HG03460 (cell line): ENCODE measurements around the gene BTN2A1.
A peak's percentile ranks its signal among the peaks of the same experiment; 100 is the strongest.
"Not testable (repeated sequence)": the region's sequence is repeated elsewhere in the genome, so short reads cannot be mapped to it uniquely, and the experiment has no call there.

Experiments
- ATAC-seq: cut with Tn5 transposase; IDR thresholded peaks from one replicate; pipeline ENCODE4 v1.9.1; 2021; ENCODE audit not compliant: unreplicated experiment

Gene BTN2A1

GRCh38 chr6:26432627-26433201 lies 25.0 kb upstream of the BTN2A1 start:
- no peak for ATAC-seq

DNA sequence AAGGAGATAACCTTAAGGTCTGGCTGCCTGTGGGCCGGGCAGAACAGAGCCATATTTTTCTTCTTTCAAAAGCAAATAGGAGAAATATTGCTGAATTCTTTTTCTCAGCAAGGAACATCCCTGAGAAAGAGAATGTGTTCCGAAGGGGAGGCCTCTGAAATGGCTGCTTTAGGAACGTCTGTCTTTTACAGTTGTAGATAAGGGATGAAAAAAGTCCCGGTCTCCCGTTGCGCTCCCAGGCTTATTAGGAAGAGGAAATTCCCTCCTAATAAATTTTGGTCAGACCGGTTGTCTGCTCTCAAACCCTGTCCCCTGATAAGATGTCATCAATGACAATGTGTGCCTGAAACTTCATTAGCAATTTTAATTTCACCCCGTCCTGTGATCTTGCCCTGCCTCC lies 24.1 kb upstream of the BTN2A1 start:
- ATAC-seq = not testable (repeated sequence)

DNA sequence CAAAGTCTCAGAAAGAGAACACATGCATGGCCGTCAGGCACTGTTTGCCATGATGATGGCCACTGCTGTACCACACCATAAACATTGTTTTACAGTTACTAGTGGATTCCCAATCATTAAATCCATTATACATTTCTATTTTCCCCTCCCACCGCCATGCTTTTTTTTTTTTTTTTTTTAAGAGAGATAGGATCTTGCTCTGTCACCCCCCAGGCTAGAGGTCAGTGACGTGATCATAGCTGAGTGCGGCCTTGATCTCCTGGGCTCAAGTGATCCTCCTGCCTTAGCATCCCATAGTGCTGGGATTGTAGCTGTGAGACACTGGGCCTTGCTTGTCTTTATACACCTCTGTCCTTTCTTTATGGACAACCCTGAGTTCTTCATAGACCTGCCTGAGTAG lies 21.7 kb upstream of the BTN2A1 start:
- ATAC-seq = no peak

DNA sequence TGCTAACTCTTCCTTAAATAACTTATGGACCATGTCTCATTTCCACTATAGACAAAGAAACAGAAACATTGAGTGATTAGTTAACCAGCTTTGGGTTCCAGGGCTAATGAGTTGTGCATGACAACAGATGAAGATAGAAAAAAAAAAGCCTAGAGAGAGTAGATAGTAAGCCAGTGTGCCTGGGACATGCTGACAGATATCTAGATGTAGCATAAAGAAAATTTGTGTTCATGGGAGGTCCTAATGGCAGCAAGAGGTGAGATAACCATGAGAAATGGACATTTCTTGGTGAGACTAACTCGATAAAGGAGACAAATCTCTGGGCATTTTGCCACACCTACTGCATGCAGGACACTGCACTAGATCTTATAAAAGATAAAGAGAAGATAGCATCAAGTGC lies 20.2 kb upstream of the BTN2A1 start:
- no peak for ATAC-seq

DNA sequence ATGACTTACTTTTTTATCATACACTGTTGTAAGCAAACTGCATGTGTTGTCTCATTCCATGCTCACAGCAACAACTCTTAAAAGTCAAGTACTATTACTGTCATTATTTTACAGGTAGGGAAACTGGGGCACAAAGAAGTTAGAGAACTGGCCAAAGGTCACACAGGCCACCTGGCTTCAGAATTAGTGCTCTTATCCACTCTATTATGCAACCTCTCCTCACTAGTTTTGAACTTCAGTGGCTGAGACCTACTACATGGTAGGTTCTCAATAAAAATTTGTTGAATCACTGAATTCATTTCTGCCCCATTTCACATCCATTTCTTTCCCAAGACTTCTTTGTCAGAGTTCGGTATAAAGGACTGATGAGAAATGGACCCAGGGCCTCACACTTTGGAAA lies 19.8 kb upstream of the BTN2A1 start:
- no peak for ATAC-seq

DNA sequence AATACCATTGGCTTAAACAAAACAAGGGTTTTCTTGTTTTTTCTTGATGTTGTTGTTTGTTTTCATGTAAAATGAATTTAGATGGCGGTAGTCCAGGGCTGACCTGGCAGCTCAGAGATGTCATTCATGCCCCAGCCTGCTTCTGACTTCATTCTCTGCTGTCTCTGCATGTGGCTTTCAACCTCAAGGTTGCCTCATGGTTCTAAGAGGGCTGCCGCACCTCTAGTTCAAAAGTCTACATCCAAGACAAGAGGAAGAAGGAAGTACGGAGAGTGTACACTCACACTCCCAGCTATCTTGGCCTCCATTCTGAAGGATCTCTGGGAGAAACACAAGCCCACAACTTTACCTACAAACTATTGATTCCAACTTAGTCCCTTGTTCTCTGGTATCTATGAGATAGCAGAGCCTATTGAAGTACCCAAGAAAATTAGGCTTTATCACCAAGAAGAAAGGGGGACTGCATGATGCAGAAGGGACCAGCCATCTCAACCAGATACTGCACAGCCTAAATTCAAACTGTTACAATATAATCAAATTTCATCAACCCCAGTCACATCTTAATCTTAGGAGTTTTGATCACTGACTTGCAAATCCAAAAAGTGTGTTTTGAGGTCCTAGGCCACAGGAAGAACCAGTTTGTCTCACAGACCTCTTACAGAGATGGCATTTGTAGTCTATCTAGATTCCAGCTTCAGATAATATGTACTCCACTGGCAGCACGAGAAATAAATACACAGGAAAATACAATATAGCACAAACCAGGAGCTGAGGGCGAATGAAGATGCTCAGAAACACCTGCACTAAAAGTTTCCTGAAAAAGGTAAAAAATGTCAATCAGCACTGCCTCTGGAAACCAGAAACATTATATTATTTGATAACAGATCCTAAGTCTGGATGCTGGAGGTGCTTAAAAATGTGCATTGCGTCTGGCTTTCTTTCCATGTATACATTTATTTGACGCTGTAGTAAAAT lies 18.3 kb upstream of the BTN2A1 start:
- no peak for ATAC-seq

GRCh38 chr6:26440977-26441358 lies 16.8 kb upstream of the BTN2A1 start:
- no peak for ATAC-seq

DNA sequence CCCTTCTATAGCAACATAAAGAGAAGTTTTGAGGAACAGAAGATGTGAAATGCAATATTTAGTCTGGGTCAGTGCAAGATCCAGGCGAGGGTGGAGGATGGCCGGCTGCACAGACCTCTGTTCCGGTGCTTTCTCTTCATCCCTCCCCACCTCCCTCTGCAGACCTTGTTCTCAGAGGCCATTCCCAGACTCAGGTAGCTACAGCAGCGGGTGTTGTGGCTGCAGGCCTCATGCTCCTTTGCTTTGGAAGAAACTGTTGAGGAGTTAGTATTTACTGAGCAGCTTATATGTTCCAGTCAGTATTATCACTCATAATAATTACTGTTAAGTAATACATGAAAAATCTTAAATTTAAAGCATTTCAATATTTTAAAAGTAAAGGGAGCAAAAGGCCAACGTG lies 15.8 kb upstream of the BTN2A1 start:
- no peak for ATAC-seq

DNA sequence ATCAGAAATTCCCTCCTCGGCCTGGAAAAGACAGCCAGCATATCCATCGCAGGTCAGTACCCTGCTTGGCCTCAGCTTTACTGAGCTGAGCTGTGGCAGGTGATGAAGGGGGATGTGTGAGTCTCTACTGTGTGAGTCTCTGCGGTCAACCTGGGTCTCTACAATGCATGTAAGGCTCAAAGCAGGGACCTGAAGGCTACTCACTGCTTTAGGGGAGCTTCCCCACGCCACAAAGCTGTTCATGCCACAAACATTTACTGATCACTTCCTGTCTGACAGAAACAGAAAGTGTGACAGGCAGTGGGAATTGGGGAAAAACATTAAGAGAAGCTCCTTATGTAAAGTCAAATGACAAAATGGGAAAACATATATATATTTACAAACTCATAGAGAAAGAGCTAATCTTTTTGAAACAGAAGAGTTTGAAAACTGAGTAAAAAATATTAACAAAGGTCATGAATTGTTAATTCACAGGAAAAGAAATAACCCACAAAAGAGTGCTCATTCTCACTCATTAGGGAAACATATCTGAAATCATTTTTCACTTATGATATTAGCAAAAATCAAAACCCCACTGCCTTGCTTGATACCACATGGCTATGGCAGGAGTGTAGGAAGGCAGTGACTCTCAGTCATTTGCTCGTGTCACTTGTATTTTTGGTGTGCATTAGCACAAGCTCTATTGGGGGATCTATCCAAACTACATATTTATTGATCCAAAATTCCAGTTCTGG lies 11.7 kb upstream of the BTN2A1 start:
- ATAC-seq = peak; percentile 85

DNA sequence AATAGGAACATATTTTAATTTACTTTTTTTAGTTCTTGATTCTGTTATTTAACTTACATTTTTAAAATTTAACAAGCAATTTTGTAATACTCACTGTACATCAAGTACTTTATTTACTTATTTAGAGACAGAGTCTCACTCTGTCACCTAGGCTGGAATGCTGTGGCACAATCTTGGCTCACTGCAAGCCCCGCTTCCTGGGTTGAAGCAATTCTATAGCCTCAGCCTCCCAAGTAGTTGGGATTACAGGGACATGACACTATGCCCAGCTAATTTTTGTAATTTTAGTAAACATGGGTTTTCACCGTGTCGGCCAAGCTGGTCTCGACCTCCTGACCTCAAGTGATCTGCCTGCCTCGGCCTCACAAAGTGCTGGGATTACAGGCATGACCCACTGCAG lies 10.5 kb upstream of the BTN2A1 start:
- no peak for ATAC-seq

DNA sequence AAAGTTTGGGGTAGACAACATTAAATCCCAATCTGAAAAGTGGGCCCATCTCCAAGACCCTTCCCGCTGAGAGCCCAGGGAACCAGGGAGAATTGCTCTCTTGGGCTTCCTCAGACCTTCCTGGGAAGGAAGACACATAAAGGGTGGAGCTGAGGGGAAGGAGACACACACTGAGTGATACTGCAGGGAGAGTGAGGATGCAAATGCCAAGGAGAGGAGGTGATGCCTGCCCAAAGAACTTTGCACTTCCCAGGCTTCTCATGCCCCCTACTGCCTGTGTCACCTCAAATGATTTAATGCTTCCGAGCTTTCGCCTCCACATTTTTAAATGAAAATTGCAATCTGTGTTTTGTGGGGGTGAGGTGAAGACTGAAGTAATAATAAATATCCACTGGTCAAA lies 7.5 kb upstream of the BTN2A1 start:
- no peak for ATAC-seq

GRCh38 chr6:26452631-26453235 lies 5.0 kb upstream of the BTN2A1 start:
- ATAC-seq = no peak

DNA sequence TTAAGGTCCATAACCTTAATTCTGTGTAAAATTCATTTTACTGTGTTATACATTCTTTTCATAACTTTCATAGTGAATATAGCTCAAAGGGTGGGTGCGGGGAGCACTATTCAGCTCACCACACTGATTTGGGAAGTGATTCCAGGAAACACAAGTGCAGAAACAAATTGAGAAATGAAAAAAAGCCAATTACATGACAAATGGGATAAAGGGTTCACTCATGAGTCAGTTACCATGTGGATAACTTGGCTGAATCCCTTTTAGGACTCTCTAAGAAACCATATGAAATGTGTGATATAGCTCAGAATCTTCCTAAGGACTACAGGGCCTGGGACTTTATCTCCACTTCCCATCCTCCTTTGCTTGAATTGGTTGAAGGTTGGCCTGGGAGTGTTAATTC lies 3.1 kb upstream of the BTN2A1 start:
- no peak for ATAC-seq

DNA sequence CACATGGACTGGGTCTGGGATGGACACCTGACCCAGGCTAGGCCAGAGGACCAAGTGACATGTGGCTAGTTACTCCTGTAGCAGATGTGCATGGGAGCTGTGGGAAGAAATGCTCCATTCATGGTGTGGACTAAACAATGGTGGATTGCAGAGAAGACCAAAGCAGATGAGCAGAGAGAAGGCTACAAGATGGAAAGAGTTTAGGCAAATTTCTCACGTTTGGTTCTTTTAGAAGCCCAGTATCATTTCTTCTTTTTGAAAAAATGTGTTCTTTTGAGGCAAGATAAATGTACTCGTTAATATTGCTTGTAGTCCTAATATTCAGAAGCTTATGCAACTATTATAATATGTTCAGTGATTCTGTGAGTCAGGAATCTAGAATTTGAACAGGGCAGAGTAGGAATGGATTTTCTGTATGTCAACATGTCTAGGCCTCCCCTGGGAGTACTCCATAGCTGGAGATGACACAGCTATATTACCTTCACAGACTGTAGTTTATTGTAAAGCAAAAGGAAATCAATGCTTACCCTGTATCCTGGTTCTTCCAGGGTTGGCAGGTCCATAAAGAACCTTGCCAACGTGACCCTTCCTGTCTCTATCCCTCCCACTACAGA lies 2.3 kb upstream of the BTN2A1 start:
- no peak for ATAC-seq

DNA sequence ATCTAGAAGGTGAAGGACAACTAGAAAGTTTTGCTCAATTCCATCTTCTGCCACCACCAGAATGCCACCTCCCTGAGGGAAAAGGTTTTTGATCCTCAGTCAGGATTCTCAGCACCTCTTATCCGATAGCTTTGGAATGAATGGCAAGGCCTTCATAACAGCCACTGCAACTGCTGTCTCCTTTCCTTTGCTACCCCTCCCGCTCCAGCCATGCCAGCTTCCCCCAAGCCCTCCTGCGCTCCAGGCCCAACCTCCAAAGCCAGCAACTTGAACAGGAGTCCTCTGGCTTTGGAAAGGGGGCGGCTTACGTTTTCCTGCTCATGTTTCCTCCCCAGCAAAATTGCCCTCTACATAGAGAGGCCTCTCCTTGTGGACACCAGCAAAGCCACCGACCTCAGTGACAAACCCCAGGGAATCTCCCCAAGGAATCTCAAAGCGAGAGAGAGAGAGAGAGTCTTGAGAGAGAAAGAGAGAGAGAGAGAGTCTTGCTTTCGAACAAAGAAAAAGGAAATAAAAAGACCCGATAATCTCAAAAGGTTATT lies 420 bp upstream of the BTN2A1 start:
- peak; percentile 28 for ATAC-seq

DNA sequence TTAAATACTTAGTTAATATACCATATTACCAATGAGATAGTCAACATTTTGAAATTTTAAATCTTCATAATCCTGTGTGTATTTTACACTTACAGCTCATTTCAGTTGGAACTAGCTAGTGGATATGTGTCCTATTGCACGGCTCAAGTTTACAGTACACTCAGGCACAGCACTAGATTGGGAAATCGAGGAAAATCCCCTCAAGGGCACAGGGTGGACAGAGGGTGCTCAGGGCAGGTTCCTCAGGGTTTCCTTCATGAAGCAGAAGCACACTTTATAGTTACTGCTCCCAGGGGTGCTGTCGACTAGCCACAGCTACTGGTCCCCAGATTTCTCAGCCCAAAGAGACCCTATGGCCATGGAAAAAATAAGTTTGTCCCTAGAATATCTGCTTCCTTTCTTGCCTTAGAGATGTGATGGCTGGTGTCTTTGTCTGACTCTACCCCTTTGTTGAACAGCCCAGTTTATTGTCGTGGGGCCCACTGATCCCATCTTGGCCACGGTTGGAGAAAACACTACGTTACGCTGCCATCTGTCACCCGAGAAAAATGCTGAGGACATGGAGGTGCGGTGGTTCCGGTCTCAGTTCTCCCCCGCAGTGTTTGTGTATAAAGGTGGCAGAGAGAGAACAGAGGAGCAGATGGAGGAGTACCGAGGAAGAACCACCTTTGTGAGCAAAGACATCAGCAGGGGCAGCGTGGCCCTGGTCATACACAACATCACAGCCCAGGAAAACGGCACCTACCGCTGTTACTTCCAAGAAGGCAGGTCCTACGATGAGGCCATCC lies 1.5 kb downstream of the BTN2A1 start:
- no peak for ATAC-seq

DNA sequence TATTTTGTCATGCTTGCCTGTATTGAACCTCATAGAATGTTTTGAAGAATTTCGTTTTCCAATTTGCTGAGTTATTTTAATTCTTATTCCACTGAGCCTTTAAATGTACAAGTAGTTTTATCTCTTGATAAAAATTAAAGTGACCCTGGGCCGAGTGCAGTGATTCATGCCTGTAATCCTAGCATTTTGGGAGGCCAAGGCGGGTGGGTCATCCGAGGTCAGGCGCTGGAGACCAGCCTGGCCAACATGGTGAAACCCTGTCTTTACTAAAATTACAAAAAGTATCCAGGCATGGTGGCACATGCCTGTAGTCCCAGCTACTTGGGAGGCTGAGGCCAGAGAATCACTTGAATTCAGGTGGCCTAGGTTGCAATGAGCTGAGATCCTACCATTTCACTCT lies 3.6 kb downstream of the BTN2A1 start:
- ATAC-seq = not testable (repeated sequence)

GRCh38 chr6:26464014-26464413 lies 6.3 kb downstream of the BTN2A1 start:
- no peak for ATAC-seq

GRCh38 chr6:26464416-26465131 lies 6.8 kb downstream of the BTN2A1 start:
- ATAC-seq = no peak
